GM23338 (cell line): ENCODE data around the gene UPP1. TPM values are rescaled to one million over a fixed set of nuclear protein-coding genes. Genes with fewer than 3 reads are reported as not detected.

ENCODE experiments used
- ATAC-seq: fragments of 200-7000 bp; cut with Tn5 transposase; 3 replicates; pipeline ENCODE4 v1.9.1; 2020
- DNase-seq: peaks from one replicate; pipeline ENCODE4 v3.0.0-alpha.2; 2015; ENCODE audit warnings: low spot score
- H2AFZ ChIP-seq: fragments of 200-600 bp; sonication (generic); 2 replicates; pipeline ENCODE4 v1.8.0; 2016; ENCODE audit warnings: antibody characterized with exemption, mild to moderate bottlenecking, moderate library complexity
- H3F3A ChIP-seq: fragments of 200-600 bp; sonication (generic); replicated peaks from 2 replicates; pipeline ENCODE4 v1.8.0; 2017; ENCODE audit warnings: antibody characterized with exemption, mixed run types, low read depth
- H3K27ac ChIP-seq: fragments of 200-600 bp; sonication (generic); 2 replicates; pipeline ENCODE4 v1.6.1; 2016; ENCODE audit warnings: low read depth
- H3K27me3 ChIP-seq: fragments of 200-600 bp; sonication (generic); 2 replicates; pipeline ENCODE4 v1.8.0; 2016; ENCODE audit warnings: mild to moderate bottlenecking, mixed run types, moderate library complexity; ENCODE audit not compliant: insufficient read depth
- H3K36me3 ChIP-seq: fragments of 200-600 bp; sonication (generic); 2 replicates; pipeline ENCODE4 v1.8.0; 2016; ENCODE audit warnings: mild to moderate bottlenecking; ENCODE audit not compliant: insufficient read depth
- H3K4me1 ChIP-seq: fragments of 200-600 bp; sonication (generic); 2 replicates; pipeline ENCODE4 v1.8.0; 2016; ENCODE audit warnings: mild to moderate bottlenecking, moderate library complexity; ENCODE audit not compliant: insufficient read depth
- H3K4me2 ChIP-seq: fragments of 200-600 bp; sonication (generic); 2 replicates; pipeline ENCODE4 v1.7.1; 2017; ENCODE audit warnings: mixed run types
- H3K4me3 ChIP-seq: fragments of 200-600 bp; sonication (generic); 2 replicates; pipeline ENCODE4 v1.6.1; 2016; ENCODE audit warnings: mixed run types
- H3K79me2 ChIP-seq: fragments of 200-600 bp; sonication (generic); replicated peaks from 2 replicates; pipeline ENCODE4 v1.8.0; 2017; ENCODE audit warnings: mild to moderate bottlenecking; ENCODE audit not compliant: insufficient read depth
- H3K9me2 ChIP-seq: fragments of 200-600 bp; sonication (generic); 2 replicates; pipeline ENCODE4 v1.8.0; 2017; ENCODE audit not compliant: insufficient read depth
- H4K20me1 ChIP-seq: fragments of 200-600 bp; sonication (generic); replicated peaks from 2 replicates; pipeline ENCODE4 v1.8.0; 2017; ENCODE audit warnings: mild to moderate bottlenecking; ENCODE audit not compliant: insufficient read depth
- H3K27ac Mint-ChIP-seq: 2 replicates; pipeline ENCODE4 v1.8.0; 2020; ENCODE audit warnings: inconsistent platforms, mild to moderate bottlenecking, moderate library complexity, mixed read lengths
- H3K27me3 Mint-ChIP-seq: 3 replicates; pipeline ENCODE4 v1.8.0; 2022; ENCODE audit warnings: low read depth, mild to moderate bottlenecking, moderate library complexity, mixed read lengths, inconsistent platforms; ENCODE audit not compliant: insufficient read depth, poor library complexity
- H3K36me3 Mint-ChIP-seq: 3 replicates; pipeline ENCODE4 v1.8.0; 2021; ENCODE audit warnings: low read depth, mild to moderate bottlenecking, inconsistent platforms, moderate library complexity, mixed read lengths
- H3K4me1 Mint-ChIP-seq: 3 replicates; pipeline ENCODE4 v1.8.0; 2020; ENCODE audit warnings: mild to moderate bottlenecking, inconsistent platforms, mixed read lengths
- H3K4me3 Mint-ChIP-seq: 3 replicates; pipeline ENCODE4 v1.8.0; 2021; ENCODE audit warnings: moderate library complexity, mild to moderate bottlenecking, inconsistent platforms, mixed read lengths
- H3K9me3 Mint-ChIP-seq: 3 replicates; pipeline ENCODE4 v1.8.0; 2020; ENCODE audit warnings: moderate library complexity, mild to moderate bottlenecking, inconsistent platforms, mixed read lengths
- CTCF ChIP-seq, 2 experiments: fragments of 200-600 bp in 1 of 2; sonication (generic) in 1 of 2; conservative IDR thresholded peaks; 2 replicates each; pipeline versions ENCODE4 v1.5.1 to v1.6.1; 2016 to 2017; ENCODE audit warnings: antibody characterized with exemption in 2 of 2, low read depth in 2 of 2, mild to moderate bottlenecking in 2 of 2, moderate library complexity in 1 of 2
- EZH2 ChIP-seq: fragments of 200-600 bp; sonication (generic); IDR thresholded peaks from one replicate; pipeline ENCODE4 v1.8.0; 2017; ENCODE audit warnings: antibody characterized with exemption, mild to moderate bottlenecking, low read depth; ENCODE audit not compliant: unreplicated experiment
- EZH2phosphoT487 ChIP-seq: fragments of 200-600 bp; sonication (generic); IDR thresholded peaks from one replicate; pipeline ENCODE4 v1.8.1; 2018; ENCODE audit warnings: antibody characterized with exemption; ENCODE audit not compliant: unreplicated experiment
- JUNB ChIP-seq: IDR thresholded peaks from one replicate; pipeline ENCODE4 v1.6.1; 2016; ENCODE audit warnings: antibody characterized with exemption; ENCODE audit not compliant: unreplicated experiment
- NANOG ChIP-seq: IDR thresholded peaks from 2 replicates; pipeline ENCODE4 v1.6.1; 2016; ENCODE audit warnings: antibody characterized with exemption, borderline replicate concordance
- POLR2AphosphoS5 ChIP-seq: IDR thresholded peaks from 2 replicates; pipeline ENCODE4 v1.6.1; 2016; ENCODE audit warnings: antibody characterized with exemption, low read depth
- STAT1 ChIP-seq: IDR thresholded peaks from one replicate; pipeline ENCODE4 v1.6.1; 2016; ENCODE audit warnings: antibody characterized with exemption; ENCODE audit not compliant: unreplicated experiment
- ZNF114 ChIP-seq: fragments of 250-450 bp; sonication (Bioruptor Pico); IDR thresholded peaks from 2 replicates; pipeline ENCODE4 v1.5.0; 2020; ENCODE audit warnings: mild to moderate bottlenecking, moderate library complexity
- ZNF331 ChIP-seq: fragments of 250-450 bp; sonication (Bioruptor Pico); IDR thresholded peaks from 2 replicates; pipeline ENCODE4 v1.5.0; 2020; ENCODE audit warnings: low read depth, mild to moderate bottlenecking, moderate library complexity
- polyA plus RNA-seq: library from polyadenylated mRNA; unstranded; fragments of >200 nt; fragmentation: Nextera tagmentation; extraction: Ambion mirVana; gene quantifications from 2 replicates; pipeline ENCODE4 v1.2.1, GENCODE V29; 2016
- total RNA-seq: library from RNA; depleted of rRNA; stranded (reverse); fragments of >200 nt; shearing (Covaris generic); gene quantifications from 2 replicates; pipeline ENCODE4 v1.2.3, GENCODE V29; 2014
- TF ChIP-seq, protein P1 (sequence below): IDR thresholded peaks from one replicate; pipeline ENCODE4 v1.6.1; 2018; ENCODE audit warnings: antibody characterized with exemption; ENCODE audit not compliant: unreplicated experiment
- TF ChIP-seq, protein P2 (sequence below): fragments of 250-450 bp; sonication (Bioruptor Pico); IDR thresholded peaks from 2 replicates; pipeline ENCODE4 v1.5.0; 2020; ENCODE audit warnings: mild to moderate bottlenecking, moderate library complexity

The UPP1 gene
- total and polyA plus RNA-seq, 2 experiments from 2014 or later = 22.7 to 43.5 TPM

DNA sequence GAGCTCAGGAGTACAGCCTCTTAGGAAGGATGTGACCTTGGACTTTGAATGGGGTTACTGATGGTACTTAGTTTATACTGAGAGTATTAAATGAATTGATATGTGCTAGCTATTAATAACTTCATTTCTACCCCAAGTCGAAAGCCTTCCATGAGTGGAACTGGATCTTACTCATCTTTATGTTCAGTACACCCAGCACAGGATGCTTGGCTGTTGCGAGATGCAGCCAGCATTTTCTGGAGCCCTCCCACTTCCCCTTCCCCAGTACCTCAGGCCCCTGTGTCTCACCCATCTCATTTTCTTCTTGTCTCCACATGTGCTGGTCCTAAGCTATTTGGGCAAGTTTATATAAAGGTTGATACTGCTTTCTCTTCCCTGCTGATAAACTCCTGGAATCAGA lies 7.2 kb downstream of the UPP1 start:
- H3K27me3 ChIP-seq = no peaks in the 10 kb centered on the region
- no peaks in the 10 kb centered on the region for H3F3A ChIP-seq
- H3K4me3 ChIP-seq = no peak overlapping the region
- no peak overlapping the region for H3K27ac Mint-ChIP-seq
- H3K79me2 ChIP-seq = peaks cover 16% of the 10 kb centered on the region
- DNase-seq (no peak), ATAC-seq (no peak)
- no peaks in the 10 kb centered on the region for H3K4me1 ChIP-seq
- no peaks in the 10 kb centered on the region for H3K9me2 ChIP-seq
- H2AFZ ChIP-seq = no peak overlapping the region
- no peak overlapping the region for H3K4me2 ChIP-seq
- H3K4me1 Mint-ChIP-seq = peaks cover 5% of the 10 kb centered on the region
- peaks cover 4% of the 10 kb centered on the region; the same call in 1 of the 2 replicates for H4K20me1 ChIP-seq
- H3K36me3 Mint-ChIP-seq = peaks cover 76% of the 10 kb centered on the region
- no peak overlapping the region for H3K4me3 Mint-ChIP-seq
- TF ChIP-seq ZNF331 (CRISPR knock-in tag) = no peak
- no peak for TF ChIP-seq EZH2phosphoT487
- TF ChIP-seq ZNF114 (CRISPR knock-in tag) = no peak
- TF ChIP-seq CTCF (conservative IDR thresholded peaks at IDR 0.05; ENCODE audit: low read depth in 2 of 2) = no peak
- no peak for TF ChIP-seq JUNB
- TF ChIP-seq NANOG = no peak
- TF ChIP-seq STAT1 = no peak
- TF ChIP-seq, protein P1, sequence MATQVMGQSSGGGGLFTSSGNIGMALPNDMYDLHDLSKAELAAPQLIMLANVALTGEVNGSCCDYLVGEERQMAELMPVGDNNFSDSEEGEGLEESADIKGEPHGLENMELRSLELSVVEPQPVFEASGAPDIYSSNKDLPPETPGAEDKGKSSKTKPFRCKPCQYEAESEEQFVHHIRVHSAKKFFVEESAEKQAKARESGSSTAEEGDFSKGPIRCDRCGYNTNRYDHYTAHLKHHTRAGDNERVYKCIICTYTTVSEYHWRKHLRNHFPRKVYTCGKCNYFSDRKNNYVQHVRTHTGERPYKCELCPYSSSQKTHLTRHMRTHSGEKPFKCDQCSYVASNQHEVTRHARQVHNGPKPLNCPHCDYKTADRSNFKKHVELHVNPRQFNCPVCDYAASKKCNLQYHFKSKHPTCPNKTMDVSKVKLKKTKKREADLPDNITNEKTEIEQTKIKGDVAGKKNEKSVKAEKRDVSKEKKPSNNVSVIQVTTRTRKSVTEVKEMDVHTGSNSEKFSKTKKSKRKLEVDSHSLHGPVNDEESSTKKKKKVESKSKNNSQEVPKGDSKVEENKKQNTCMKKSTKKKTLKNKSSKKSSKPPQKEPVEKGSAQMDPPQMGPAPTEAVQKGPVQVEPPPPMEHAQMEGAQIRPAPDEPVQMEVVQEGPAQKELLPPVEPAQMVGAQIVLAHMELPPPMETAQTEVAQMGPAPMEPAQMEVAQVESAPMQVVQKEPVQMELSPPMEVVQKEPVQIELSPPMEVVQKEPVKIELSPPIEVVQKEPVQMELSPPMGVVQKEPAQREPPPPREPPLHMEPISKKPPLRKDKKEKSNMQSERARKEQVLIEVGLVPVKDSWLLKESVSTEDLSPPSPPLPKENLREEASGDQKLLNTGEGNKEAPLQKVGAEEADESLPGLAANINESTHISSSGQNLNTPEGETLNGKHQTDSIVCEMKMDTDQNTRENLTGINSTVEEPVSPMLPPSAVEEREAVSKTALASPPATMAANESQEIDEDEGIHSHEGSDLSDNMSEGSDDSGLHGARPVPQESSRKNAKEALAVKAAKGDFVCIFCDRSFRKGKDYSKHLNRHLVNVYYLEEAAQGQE = no peak
- TF ChIP-seq POLR2AphosphoS5 = no peak
- H3K27ac ChIP-seq = no peak overlapping the region
- H3K27me3 Mint-ChIP-seq = peaks cover 6% of the 10 kb centered on the region
- peaks cover 15% of the 10 kb centered on the region for H3K36me3 ChIP-seq
- H3K9me3 Mint-ChIP-seq = no peaks in the 10 kb centered on the region

GRCh38 chr7:48097521-48098231 lies 8.6 kb downstream of the UPP1 start:
- H3K36me3 Mint-ChIP-seq = peaks cover 74% of the 10 kb centered on the region
- H3K9me2 ChIP-seq = no peaks in the 10 kb centered on the region
- ATAC-seq (no peak), DNase-seq (no peak)
- H3K27ac ChIP-seq = no peak overlapping the region
- H3K4me1 Mint-ChIP-seq = no peaks in the 10 kb centered on the region
- H3K9me3 Mint-ChIP-seq = no peaks in the 10 kb centered on the region
- no peak overlapping the region for H3K4me2 ChIP-seq
- H3K27me3 ChIP-seq = no peaks in the 10 kb centered on the region
- peaks cover 25% of the 10 kb centered on the region for H3K36me3 ChIP-seq
- peaks cover 2% of the 10 kb centered on the region for H3K27me3 Mint-ChIP-seq
- no peak overlapping the region for H3K27ac Mint-ChIP-seq
- no peak overlapping the region for H2AFZ ChIP-seq
- H4K20me1 ChIP-seq = peaks cover 4% of the 10 kb centered on the region; the same call in 1 of the 2 replicates
- TF ChIP-seq STAT1 = no peak
- no peak for TF ChIP-seq EZH2
- TF ChIP-seq, protein P2, sequence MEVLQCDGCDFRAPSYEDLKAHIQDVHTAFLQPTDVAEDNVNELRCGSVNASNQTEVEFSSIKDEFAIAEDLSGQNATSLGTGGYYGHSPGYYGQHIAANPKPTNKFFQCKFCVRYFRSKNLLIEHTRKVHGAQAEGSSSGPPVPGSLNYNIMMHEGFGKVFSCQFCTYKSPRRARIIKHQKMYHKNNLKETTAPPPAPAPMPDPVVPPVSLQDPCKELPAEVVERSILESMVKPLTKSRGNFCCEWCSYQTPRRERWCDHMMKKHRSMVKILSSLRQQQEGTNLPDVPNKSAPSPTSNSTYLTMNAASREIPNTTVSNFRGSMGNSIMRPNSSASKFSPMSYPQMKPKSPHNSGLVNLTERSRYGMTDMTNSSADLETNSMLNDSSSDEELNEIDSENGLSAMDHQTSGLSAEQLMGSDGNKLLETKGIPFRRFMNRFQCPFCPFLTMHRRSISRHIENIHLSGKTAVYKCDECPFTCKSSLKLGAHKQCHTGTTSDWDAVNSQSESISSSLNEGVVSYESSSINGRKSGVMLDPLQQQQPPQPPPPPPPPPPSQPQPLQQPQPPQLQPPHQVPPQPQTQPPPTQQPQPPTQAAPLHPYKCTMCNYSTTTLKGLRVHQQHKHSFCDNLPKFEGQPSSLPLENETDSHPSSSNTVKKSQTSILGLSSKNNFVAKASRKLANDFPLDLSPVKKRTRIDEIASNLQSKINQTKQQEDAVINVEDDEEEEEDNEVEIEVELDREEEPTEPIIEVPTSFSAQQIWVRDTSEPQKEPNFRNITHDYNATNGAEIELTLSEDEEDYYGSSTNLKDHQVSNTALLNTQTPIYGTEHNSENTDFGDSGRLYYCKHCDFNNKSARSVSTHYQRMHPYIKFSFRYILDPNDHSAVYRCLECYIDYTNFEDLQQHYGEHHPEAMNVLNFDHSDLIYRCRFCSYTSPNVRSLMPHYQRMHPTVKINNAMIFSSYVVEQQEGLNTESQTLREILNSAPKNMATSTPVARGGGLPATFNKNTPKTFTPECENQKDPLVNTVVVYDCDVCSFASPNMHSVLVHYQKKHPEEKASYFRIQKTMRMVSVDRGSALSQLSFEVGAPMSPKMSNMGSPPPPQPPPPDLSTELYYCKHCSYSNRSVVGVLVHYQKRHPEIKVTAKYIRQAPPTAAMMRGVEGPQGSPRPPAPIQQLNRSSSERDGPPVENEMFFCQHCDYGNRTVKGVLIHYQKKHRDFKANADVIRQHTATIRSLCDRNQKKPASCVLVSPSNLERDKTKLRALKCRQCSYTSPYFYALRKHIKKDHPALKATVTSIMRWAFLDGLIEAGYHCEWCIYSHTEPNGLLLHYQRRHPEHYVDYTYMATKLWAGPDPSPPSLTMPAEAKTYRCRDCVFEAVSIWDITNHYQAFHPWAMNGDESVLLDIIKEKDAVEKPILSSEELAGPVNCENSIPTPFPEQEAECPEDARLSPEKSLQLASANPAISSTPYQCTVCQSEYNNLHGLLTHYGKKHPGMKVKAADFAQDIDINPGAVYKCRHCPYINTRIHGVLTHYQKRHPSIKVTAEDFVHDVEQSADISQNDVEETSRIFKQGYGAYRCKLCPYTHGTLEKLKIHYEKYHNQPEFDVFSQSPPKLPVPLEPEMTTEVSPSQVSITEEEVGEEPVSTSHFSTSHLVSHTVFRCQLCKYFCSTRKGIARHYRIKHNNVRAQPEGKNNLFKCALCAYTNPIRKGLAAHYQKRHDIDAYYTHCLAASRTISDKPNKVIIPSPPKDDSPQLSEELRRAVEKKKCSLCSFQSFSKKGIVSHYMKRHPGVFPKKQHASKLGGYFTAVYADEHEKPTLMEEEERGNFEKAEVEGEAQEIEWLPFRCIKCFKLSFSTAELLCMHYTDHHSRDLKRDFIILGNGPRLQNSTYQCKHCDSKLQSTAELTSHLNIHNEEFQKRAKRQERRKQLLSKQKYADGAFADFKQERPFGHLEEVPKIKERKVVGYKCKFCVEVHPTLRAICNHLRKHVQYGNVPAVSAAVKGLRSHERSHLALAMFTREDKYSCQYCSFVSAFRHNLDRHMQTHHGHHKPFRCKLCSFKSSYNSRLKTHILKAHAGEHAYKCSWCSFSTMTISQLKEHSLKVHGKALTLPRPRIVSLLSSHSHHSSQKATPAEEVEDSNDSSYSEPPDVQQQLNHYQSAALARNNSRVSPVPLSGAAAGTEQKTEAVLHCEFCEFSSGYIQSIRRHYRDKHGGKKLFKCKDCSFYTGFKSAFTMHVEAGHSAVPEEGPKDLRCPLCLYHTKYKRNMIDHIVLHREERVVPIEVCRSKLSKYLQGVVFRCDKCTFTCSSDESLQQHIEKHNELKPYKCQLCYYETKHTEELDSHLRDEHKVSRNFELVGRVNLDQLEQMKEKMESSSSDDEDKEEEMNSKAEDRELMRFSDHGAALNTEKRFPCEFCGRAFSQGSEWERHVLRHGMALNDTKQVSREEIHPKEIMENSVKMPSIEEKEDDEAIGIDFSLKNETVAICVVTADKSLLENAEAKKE = no peak
- no peaks in the 10 kb centered on the region for H3K4me1 ChIP-seq
- no peak overlapping the region for H3K4me3 Mint-ChIP-seq
- H3K4me3 ChIP-seq = no peak overlapping the region
- H3K79me2 ChIP-seq = peaks cover 12% of the 10 kb centered on the region
- H3F3A ChIP-seq = no peaks in the 10 kb centered on the region
